Renal cortex interstitium (tissue), 11 donors: Measurements from ENCODE around the gene DNAJB4. TPM values are rescaled to one million over a fixed set of nuclear protein-coding genes. Genes with fewer than 3 reads are reported as not detected.
"Not testable (repeated sequence)": the region's sequence is repeated elsewhere in the genome, so short reads cannot be mapped to it uniquely, and the experiment has no call there.

Experiments used
- DNase-seq, 11 donors: peaks; one replicate each; pipeline ENCODE4 v3.0.0-alpha.2; 2013; ENCODE audit warnings: low read depth in 9 of 11, low spot score in 4 of 11; ENCODE audit errors: extremely low read depth in 1 of 11
- polyA plus RNA-seq, 3 donors: library from polyadenylated mRNA; unstranded; fragments of 120-200 nt; gene quantifications; one replicate each; pipeline ENCODE4 v1.2.1, GENCODE V29; 2013; ENCODE audit not compliant: insufficient read length in 3 of 3

Gene DNAJB4
- polyA plus RNA-seq, 3 donors, result 31.1 to 41.5 (median 41.1) TPM

GRCh38 chr1:78019024-78019423 lies 14.3 kb downstream of the DNAJB4 start:
- DNase-seq, result no peak

DNA sequence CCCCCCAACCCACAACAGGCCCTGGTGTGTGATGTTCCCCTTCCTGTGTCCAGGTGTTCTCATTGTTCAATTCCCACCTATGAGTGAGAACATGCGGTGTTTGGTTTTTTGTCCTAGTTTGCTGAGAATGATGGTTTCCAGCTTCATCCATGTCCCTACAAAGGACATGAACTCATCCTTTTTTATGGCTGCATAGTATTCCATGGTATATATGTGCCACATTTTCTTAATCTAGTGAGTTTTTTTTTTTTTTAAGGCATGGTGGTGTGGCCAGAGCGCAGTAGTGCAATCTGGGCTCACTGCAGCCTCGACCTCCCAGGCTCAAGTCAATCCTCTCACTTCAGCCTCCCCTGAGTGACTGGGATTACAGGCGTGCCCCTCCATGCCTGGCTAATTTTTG lies 16.4 kb downstream of the DNAJB4 start:
- not testable (repeated sequence) for DNase-seq

DNA sequence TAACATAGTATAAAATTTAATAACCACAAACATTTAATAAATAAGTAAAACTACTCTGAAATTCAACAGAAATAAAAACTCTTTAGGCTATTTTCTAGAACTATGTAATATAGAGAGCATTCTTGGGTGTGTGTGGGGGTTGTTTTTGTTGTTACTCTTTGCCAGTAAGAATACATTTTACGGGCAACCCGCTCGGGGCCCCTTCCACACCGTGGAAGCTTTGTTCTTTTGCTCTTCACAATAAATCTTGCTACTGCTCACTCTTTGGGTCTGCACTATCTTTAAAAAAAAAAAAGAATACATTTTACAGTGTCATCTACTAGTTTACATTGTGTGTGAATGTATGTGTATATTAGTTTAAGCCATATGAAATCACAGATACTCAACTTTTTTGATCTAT lies 25.1 kb downstream of the DNAJB4 start:
- DNase-seq, result no peak

DNA sequence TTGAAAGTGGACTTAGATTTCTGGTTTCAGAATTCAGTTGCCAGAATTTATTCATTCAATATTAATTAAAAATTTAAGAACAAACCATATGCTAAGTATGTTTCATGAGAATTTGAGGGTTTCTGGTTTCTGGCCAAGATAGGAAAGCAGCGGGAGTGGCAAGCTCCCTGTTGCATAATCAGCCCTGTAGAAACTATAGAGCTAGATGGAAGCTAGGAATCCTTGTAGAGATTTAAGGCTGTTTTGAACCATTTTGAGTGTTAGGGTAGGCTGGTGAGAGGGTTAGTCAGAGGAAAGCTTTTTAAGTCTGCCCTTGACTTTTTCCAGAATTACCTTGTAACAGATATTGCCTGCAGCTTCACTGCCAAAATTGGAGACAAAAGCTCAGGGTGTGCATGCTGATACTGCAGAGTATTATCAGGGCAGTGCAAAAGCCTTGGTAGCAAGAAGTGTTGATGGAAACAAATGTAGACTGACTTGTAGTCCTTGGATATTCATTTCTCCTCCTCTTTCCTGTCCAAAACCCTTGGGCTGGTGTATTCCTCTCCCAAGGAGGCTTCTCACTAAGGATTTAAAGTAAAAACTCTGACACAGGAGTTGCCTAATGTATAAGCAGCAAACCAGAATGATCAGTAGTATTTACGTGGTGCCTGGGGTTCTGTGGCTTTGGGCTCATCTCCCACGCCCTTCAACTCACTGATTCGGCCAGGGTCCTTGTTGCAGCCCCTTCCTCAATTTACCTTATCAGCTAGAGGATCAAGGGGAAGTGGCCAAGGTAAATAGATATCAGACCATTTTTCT lies 28.5 kb downstream of the DNAJB4 start:
- DNase-seq, result no peak

- no peak for DNase-seq
Measured at GRCh38 chr1:78033797-78034172, 29.0 kb downstream of the DNAJB4 start.

DNA sequence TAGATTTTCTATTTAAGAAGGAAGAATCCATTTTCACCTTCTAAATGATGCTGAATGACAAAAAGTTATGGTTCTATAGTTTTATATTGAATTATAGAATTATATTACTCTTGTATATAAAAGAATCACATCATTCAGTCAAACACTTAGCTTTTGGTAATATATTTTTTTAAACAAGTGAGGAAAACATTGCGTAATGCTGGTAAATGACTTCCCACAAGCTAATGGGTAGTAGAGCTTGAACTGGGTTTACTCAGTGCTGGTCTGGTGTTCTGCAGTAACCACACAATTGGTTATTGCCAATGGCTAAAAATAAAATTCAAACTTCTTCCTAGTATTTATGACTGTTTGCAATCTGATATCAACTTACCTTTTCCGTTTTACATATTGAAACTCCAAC lies 30.4 kb downstream of the DNAJB4 start:
- no peak for DNase-seq

GRCh38 chr1:78036450-78036849 lies 31.7 kb downstream of the DNAJB4 start:
- no peak for DNase-seq

DNA sequence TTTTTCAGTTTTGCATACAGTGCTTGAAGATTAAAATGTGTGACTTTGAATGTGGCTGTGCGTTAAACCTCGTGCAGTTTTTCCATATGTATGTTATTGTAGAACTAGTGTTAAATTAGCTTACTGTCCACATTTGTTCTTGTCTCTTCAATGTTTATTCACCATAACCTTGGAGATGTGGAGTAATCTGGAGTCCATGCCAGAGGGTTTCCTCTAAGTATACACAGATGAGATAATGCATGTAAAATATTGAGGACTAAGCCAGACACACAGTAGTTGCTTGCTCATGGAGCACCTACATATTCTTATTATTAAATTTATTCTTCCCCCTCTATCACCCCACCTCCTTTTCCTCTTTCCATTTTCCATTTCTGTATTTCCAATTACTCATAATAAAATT lies 33.3 kb downstream of the DNAJB4 start:
- DNase-seq, result no peak

DNA sequence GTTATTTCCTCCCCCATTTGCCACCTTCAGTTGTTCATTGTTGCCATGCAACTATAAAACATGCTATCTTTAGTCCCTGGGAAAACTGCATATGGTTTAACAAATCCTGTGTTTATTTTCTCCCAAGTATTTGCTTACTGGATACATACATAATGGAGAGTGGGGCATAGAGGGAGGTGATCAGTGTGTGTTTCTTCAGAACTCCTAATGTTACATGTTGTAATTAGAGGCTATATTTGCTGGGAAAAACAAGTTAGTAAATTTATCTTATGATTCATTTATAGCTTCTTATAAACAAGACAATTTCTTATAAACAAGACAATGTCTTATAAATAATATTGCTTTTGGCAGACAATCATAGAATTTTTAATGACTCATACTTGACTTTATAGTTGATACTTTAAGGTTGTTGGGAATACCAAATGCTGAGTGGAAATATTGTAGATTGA lies 33.8 kb downstream of the DNAJB4 start:
- DNase-seq, result no peak

DNA sequence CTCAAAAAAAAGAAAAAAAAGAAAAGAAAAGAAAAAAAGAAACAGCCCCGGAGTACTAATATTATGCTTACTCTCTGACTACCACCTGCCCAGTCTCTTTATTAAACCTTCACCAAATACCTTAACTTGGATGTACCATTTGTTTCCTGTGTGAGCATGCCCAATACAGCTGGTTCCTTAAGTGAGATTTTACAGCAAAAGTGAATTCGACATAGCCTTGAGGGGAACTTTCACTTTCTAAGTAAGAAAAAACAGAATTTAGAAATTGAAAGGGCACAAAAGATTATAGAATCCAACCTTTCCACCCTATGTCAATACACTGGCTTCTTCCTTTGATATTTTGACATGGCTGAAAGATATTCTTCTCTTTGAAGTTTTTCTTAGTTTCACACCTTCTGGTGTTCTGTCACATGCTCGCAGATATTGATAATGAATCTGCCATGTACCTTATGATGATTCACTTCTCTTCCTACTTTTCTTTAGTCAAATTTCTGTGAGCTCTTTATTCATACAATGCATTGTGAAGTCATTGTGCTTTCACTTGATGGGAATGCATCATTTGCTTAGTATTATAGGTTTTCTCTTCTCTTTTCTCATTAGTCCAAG lies 35.8 kb downstream of the DNAJB4 start:
- no peak for DNase-seq

- DNase-seq, result no peak
Measured at GRCh38 chr1:78043436-78043835, 38.7 kb downstream of the DNAJB4 start.

- DNase-seq, result no peak
Measured at GRCh38 chr1:78044796-78045562, 40.2 kb downstream of the DNAJB4 start.

- DNase-seq, result peak in 2 of 11 donors; percentile 8 to 13
Measured at GRCh38 chr1:78045563-78045925, 40.8 kb downstream of the DNAJB4 start.

GRCh38 chr1:78045926-78046778 lies 41.4 kb downstream of the DNAJB4 start, which contains the start of gene GIPC2:
Gene GIPC2, plus strand, starts transcription at chr1:78045966. Its CDS starts 129 bp downstream, at chr1:78046095.
- peak in 4 of 11 donors; percentile 29 to 45 (median 37) for DNase-seq

DNA sequence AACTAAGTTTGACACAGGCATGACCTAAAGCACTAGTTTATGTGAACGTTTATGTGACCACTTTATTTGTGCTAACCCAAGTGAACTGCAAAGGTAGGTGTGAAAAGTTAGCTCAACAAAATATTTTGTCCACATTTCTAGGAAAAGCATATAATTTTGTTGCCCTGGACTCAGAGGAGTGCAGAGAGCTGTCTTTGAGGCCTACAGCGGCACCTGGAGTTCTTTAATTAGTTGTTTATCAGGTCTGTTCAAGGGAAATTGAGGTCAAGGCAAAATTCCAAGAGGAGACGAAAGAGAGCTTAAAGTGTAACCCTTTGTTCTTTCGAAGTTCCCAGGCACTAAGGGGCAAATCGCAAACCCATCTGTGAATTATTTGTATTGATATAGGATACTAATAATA lies 42.4 kb downstream of the DNAJB4 start:
- DNase-seq, result no peak

DNA sequence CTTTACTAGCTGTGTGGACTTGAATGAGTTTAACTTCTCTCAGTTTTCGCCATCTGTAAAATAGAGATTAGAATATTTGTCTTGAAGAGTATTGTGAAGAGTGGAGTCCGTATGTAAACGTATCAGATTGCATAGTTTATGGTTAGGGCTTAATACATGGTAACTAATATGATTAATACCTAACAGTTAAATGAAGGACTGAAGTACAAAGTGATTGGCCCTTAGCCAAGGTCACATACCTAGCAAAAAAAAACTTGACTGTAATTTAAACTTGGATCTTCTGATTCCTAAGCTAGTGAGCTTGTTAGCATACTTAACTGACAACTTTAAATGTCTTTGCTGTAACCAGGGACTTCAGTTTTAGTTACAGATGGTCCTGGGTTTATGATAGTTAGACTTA lies 42.9 kb downstream of the DNAJB4 start:
- DNase-seq, result no peak

DNA sequence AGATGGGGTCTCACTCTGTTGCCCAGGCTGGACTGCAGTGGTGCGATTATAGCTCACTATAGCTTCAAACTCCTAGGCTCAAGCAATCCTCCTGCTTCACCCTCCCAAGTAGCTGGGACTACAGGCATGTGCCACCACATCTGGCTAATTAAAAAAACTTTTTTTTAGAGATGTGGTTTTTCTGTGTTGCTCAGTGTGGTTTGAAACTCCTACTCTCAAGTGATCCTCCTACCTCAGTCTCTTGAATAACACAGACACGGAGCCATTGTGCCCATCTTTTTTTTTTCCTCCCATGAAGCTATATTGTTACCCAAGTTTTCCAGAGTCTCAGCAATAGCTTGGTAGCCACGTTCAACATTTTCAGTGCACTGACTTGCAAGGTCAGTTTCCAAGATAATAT lies 43.7 kb downstream of the DNAJB4 start:
- DNase-seq, result no peak

GRCh38 chr1:78049396-78049795 lies 44.7 kb downstream of the DNAJB4 start:
- no peak for DNase-seq

DNA sequence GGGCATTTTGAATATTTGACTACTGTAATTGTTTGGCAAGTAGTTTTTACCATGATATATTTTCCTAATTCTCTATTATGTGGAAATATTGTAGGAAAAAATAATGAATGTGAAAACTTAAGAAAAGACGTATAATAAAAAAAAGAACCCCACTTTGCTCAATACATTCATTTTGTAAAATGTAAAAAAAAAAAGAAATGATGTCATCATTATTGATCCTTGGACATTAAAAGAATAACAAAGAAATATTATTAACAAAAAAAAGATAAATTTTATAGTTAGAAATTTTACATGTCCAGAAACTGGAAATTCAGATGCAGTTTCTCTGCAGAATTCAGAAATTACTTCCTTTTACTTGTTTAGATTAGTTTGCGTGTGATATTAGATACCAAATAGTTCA lies 46.3 kb downstream of the DNAJB4 start:
- DNase-seq, result no peak
